Measurements from ENCODE around the gene PDE2A.

Gene PDE2A

DNA sequence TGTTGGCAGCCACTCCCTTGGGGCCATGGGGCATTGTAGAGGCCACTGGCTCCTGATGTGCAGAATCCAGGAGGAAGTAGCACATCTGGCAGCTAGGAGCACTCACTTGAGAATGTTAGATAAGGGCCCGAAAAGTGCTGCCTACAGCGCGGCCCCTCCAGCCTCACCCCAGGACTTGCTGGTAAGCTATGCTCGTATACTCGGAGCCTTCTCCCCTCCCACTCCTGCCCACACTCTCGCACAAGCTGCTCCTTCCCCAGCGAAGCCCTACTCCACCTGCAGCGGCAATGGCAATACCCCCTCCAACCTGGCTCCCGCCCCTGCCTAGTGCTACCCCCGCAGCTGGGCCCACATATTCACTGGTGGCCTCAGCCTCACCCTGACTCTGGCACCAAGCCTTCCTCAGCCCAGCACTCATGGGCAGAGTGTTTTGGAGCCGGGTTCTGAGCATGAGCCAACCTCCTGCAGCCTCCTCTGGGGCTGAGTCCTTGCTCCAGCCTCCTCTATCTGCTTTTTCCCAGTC is 47.7 kb downstream of the PDE2A start:
- peaks cover 2% of the 10 kb centered on the region for H3K27me3 ChIP-seq (replicated peaks; ENCODE audit: control insufficient read depth, insufficient read depth, low read length)
- TF ChIP-seq, protein P1, sequence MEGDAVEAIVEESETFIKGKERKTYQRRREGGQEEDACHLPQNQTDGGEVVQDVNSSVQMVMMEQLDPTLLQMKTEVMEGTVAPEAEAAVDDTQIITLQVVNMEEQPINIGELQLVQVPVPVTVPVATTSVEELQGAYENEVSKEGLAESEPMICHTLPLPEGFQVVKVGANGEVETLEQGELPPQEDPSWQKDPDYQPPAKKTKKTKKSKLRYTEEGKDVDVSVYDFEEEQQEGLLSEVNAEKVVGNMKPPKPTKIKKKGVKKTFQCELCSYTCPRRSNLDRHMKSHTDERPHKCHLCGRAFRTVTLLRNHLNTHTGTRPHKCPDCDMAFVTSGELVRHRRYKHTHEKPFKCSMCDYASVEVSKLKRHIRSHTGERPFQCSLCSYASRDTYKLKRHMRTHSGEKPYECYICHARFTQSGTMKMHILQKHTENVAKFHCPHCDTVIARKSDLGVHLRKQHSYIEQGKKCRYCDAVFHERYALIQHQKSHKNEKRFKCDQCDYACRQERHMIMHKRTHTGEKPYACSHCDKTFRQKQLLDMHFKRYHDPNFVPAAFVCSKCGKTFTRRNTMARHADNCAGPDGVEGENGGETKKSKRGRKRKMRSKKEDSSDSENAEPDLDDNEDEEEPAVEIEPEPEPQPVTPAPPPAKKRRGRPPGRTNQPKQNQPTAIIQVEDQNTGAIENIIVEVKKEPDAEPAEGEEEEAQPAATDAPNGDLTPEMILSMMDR (IDR thresholded peaks at IDR 0.05; ENCODE audit: insufficient read depth, low read length, poor library complexity, severe bottlenecking) = no peak

GRCh38 chr11:72625691-72626413 is 48.4 kb downstream of the PDE2A start:
- H3K36me3 ChIP-seq (ENCODE audit: control insufficient read depth, insufficient read depth, low read length) = no peaks in the 10 kb centered on the region
- DNase-seq (ENCODE audit: extremely low read depth, insufficient read length) = no peak
- H3K27me3 ChIP-seq (replicated peaks; ENCODE audit: control insufficient read depth, insufficient read depth, low read length) = peaks cover 2% of the 10 kb centered on the region
- TF ChIP-seq, protein P1 (IDR thresholded peaks at IDR 0.05; ENCODE audit: insufficient read depth, low read length, poor library complexity, severe bottlenecking) = no peak
- no peak overlapping the region for H3K4me3 ChIP-seq (replicated peaks; ENCODE audit: low read depth, low read length)

More for the DNA sequence above, 47.7 kb downstream of the PDE2A start:
- no peak for DNase-seq (ENCODE audit: extremely low read depth, insufficient read length)
- Histone ChIP-seq H3K36me3 (ENCODE audit: control insufficient read depth, insufficient read depth, low read length) (no peaks in the 10 kb centered on the region), H3K4me3 (replicated peaks; ENCODE audit: low read depth, low read length) (no peak overlapping the region)

- DNase-seq (ENCODE audit: extremely low read depth, insufficient read length) = no peak
- Histone ChIP-seq H3K36me3 (ENCODE audit: control insufficient read depth, insufficient read depth, low read length) (no peaks in the 10 kb centered on the region), H3K27me3 (replicated peaks; ENCODE audit: control insufficient read depth, insufficient read depth, low read length) (peaks cover 2% of the 10 kb centered on the region), H3K4me3 (replicated peaks; ENCODE audit: low read depth, low read length) (no peak overlapping the region)
- TF ChIP-seq, protein P1 (IDR thresholded peaks at IDR 0.05; ENCODE audit: insufficient read depth, low read length, poor library complexity, severe bottlenecking) = no peak
These were observed 49.6 kb downstream of the PDE2A start for GRCh38 chr11:72624496-72625201.

DNA sequence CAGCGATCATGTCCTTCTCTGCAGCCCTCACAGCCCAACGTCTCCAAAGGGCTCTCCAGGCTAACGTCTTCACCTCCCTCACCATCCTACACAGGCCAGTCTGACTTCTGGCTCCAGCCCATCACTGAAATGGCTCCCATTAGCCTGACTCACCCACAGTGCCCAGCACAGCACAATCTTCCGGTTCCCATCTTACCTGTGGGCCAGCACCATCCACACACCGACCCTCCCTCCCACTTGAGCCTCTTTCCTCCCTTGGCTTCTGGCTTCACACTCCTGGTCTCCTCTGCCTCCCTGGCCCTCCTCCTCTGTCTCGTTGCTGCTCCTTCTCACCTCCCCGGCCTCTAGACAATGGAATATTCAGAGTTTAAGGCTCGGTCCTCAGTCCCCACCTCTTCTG is 51.2 kb downstream of the PDE2A start:
- no peak for DNase-seq (ENCODE audit: extremely low read depth, insufficient read length)
- Histone ChIP-seq H3K27me3 (replicated peaks; ENCODE audit: control insufficient read depth, insufficient read depth, low read length) (no peaks in the 10 kb centered on the region; the same call in none of the 2 replicates), H3K4me3 (replicated peaks; ENCODE audit: low read depth, low read length) (no peak overlapping the region), H3K36me3 (ENCODE audit: control insufficient read depth, insufficient read depth, low read length) (no peaks in the 10 kb centered on the region)
- TF ChIP-seq, protein P1 (IDR thresholded peaks at IDR 0.05; ENCODE audit: insufficient read depth, low read length, poor library complexity, severe bottlenecking) = no peak

- TF ChIP-seq, protein P1 (IDR thresholded peaks at IDR 0.05; ENCODE audit: insufficient read depth, low read length, poor library complexity, severe bottlenecking) = no peak
- H3K36me3 ChIP-seq (ENCODE audit: control insufficient read depth, insufficient read depth, low read length) = no peaks in the 10 kb centered on the region
- H3K27me3 ChIP-seq (replicated peaks; ENCODE audit: control insufficient read depth, insufficient read depth, low read length) = peaks cover 2% of the 10 kb centered on the region
- no peak for DNase-seq (ENCODE audit: extremely low read depth, insufficient read length)
- no peak overlapping the region for H3K4me3 ChIP-seq (replicated peaks; ENCODE audit: low read depth, low read length)
These were observed 53.1 kb downstream of the PDE2A start for GRCh38 chr11:72621008-72621610.
